ENCODE measurements around the gene PTPRC.

GRCh38 chr1:198693321-198693720 is 54.5 kb downstream of the PTPRC start:
- no peak for TF ChIP-seq YY1 (IDR thresholded peaks at IDR 0.05; ENCODE audit: insufficient read depth, insufficient read length)
- no peak for TF ChIP-seq SUZ12 (IDR thresholded peaks at IDR 0.05; ENCODE audit: extremely low read depth, insufficient read depth, insufficient read length)
